ENCODE measurements around the gene BLM. TPM values are rescaled to one million over a fixed set of nuclear protein-coding genes. Genes with fewer than 3 reads are reported as not detected.

Gene BLM
- total and polyA plus RNA-seq, 5 donors = 8.1 to 45.3 (median 22.9) TPM

- intact Hi-C loops (cut with DNase I) = no loop called here
- ATAC-seq (no peak), DNase-seq (no peak)
- Histone ChIP-seq H3K4me3 (ENCODE audit: low read length) (no peak overlapping the region), H3K9me3 (ENCODE audit: control insufficient read depth, low read length) (no peaks in the 10 kb centered on the region), H3K27ac (ENCODE audit: low read length) (no peak overlapping the region), H3K4me1 (ENCODE audit: control insufficient read depth, insufficient read depth, low read length) (no peaks in the 10 kb centered on the region), H3K27me3 (ENCODE audit: control insufficient read depth, insufficient read depth) (no peaks in the 10 kb centered on the region)
- 79% methylated on average over 9 of the region's 9 CpGs for whole genome bisulfite sequencing
Observed at GRCh38 chr15:90855139-90855538, 138.0 kb downstream of the BLM start.

GRCh38 chr15:90857337-90857736 lies 140.2 kb downstream of the BLM start:
- intact Hi-C loops (cut with DNase I) = no loop called here
- Histone ChIP-seq H3K4me3 (ENCODE audit: low read length) (no peak overlapping the region), H3K27me3 (ENCODE audit: control insufficient read depth, insufficient read depth) (no peaks in the 10 kb centered on the region), H3K9me3 (ENCODE audit: control insufficient read depth, low read length) (no peaks in the 10 kb centered on the region), H3K4me1 (ENCODE audit: control insufficient read depth, insufficient read depth, low read length) (no peaks in the 10 kb centered on the region), H3K27ac (ENCODE audit: low read length) (no peak overlapping the region)
- WGBS = 93% methylated on average over 8 of the region's 8 CpGs
- ATAC-seq (peak in 1 of 2 donors; percentile 60), DNase-seq (peak in 1 of 3 donors; percentile 6)

GRCh38 chr15:90857883-90858443 lies 140.8 kb downstream of the BLM start:
- ATAC-seq (no peak), DNase-seq (peak in 1 of 3 donors; percentile 14)
- H3K27me3 ChIP-seq (ENCODE audit: control insufficient read depth, insufficient read depth) = no peaks in the 10 kb centered on the region
- WGBS = 90% methylated on average over 8 of the region's 8 CpGs
- H3K9me3 ChIP-seq (ENCODE audit: control insufficient read depth, low read length) = no peaks in the 10 kb centered on the region
- no peak overlapping the region for H3K27ac ChIP-seq (ENCODE audit: low read length)
- H3K4me3 ChIP-seq (ENCODE audit: low read length) = no peak overlapping the region
- intact Hi-C loops (cut with DNase I) = no loop called here
- no peaks in the 10 kb centered on the region for H3K4me1 ChIP-seq (ENCODE audit: control insufficient read depth, insufficient read depth, low read length)

DNA sequence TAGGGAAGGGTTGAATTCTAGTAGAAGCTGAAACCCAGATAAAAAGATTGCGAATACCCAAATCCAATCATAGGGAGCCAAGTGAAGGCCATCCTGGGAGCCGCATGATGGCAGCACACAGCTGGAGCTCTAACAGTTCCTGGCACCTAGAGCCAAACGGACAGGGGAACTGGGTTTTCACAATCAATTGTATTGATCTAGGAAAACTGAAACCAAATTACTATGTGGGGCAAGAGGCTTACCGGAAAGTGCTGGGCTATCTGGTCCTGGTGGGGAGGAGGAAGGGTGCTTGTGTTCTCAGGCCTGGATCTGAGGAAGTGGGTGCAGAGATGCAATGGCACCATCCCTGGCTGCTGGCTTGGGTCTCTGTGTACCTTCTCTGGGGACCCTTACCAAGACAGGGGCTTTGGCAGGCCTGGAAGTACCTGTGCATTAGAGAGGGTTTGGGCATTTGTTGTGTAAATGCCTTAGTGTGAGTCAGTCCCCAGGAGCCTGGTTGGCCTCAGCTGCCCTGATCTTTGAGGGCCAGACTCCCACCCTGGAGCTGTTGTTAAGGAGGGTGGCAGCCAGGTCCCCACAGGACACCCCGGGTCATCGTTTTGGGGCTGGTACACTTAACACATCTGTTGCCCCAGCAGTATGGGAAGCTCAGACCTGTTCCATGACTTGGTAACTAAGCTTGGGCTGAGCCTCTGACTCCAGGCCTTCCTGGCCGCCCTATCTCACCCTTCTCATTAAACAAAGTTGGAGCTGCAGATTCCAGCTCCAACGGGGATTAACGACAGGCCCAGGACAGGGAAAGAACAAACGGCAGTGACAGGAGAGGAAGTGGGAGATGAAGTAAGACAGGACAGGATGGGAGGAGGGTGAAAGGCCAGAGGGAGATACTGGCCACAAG lies 142.3 kb downstream of the BLM start:
- H3K9me3 ChIP-seq (ENCODE audit: control insufficient read depth, low read length) = no peaks in the 10 kb centered on the region
- WGBS = 47% methylated on average over 10 of the region's 10 CpGs
- DNase-seq (peak in 1 of 3 donors; percentile 27), ATAC-seq (peak in 1 of 2 donors; percentile 19)
- intact Hi-C loops (cut with DNase I) = no loop called here
- no peak overlapping the region for H3K27ac ChIP-seq (ENCODE audit: low read length)
- H3K4me1 ChIP-seq (ENCODE audit: control insufficient read depth, insufficient read depth, low read length) = no peaks in the 10 kb centered on the region
- no peaks in the 10 kb centered on the region for H3K27me3 ChIP-seq (ENCODE audit: control insufficient read depth, insufficient read depth)
- H3K4me3 ChIP-seq (ENCODE audit: low read length) = no peak overlapping the region

- Histone ChIP-seq H3K27ac (ENCODE audit: low read length) (no peak overlapping the region), H3K4me1 (ENCODE audit: control insufficient read depth, insufficient read depth, low read length) (no peaks in the 10 kb centered on the region), H3K27me3 (ENCODE audit: control insufficient read depth, insufficient read depth) (no peaks in the 10 kb centered on the region), H3K4me3 (ENCODE audit: low read length) (no peak overlapping the region), H3K9me3 (ENCODE audit: control insufficient read depth, low read length) (no peaks in the 10 kb centered on the region)
- ATAC-seq (no peak), DNase-seq (peak in 1 of 3 donors; percentile 12)
- WGBS = 83% methylated on average over 7 of the region's 7 CpGs
- intact Hi-C loops (cut with DNase I) = no loop called here
Observed at GRCh38 chr15:90860450-90860849, 143.3 kb downstream of the BLM start.

GRCh38 chr15:90860942-90861675 lies 144.0 kb downstream of the BLM start:
- no peak overlapping the region for H3K27ac ChIP-seq (ENCODE audit: low read length)
- intact Hi-C loops (cut with DNase I) = no loop called here
- ATAC-seq = no peak
- peak in 1 of 3 donors; percentile 7 for DNase-seq
- H3K4me3 ChIP-seq (ENCODE audit: low read length) = no peak overlapping the region
- no peaks in the 10 kb centered on the region for H3K4me1 ChIP-seq (ENCODE audit: control insufficient read depth, insufficient read depth, low read length)
- no peaks in the 10 kb centered on the region for H3K27me3 ChIP-seq (ENCODE audit: control insufficient read depth, insufficient read depth)
- no peaks in the 10 kb centered on the region for H3K9me3 ChIP-seq (ENCODE audit: control insufficient read depth, low read length)
- 94% methylated on average over 14 of the region's 14 CpGs for WGBS

GRCh38 chr15:90862487-90862886 lies 145.3 kb downstream of the BLM start:
- Histone ChIP-seq H3K9me3 (ENCODE audit: control insufficient read depth, low read length) (no peaks in the 10 kb centered on the region), H3K27ac (ENCODE audit: low read length) (no peak overlapping the region), H3K27me3 (ENCODE audit: control insufficient read depth, insufficient read depth) (no peaks in the 10 kb centered on the region), H3K4me1 (ENCODE audit: control insufficient read depth, insufficient read depth, low read length) (no peaks in the 10 kb centered on the region), H3K4me3 (ENCODE audit: low read length) (no peak overlapping the region)
- intact Hi-C loops (cut with DNase I) = no loop called here
- ATAC-seq (no peak), DNase-seq (no peak)
- WGBS = 90% methylated on average over 6 of the region's 6 CpGs

DNA sequence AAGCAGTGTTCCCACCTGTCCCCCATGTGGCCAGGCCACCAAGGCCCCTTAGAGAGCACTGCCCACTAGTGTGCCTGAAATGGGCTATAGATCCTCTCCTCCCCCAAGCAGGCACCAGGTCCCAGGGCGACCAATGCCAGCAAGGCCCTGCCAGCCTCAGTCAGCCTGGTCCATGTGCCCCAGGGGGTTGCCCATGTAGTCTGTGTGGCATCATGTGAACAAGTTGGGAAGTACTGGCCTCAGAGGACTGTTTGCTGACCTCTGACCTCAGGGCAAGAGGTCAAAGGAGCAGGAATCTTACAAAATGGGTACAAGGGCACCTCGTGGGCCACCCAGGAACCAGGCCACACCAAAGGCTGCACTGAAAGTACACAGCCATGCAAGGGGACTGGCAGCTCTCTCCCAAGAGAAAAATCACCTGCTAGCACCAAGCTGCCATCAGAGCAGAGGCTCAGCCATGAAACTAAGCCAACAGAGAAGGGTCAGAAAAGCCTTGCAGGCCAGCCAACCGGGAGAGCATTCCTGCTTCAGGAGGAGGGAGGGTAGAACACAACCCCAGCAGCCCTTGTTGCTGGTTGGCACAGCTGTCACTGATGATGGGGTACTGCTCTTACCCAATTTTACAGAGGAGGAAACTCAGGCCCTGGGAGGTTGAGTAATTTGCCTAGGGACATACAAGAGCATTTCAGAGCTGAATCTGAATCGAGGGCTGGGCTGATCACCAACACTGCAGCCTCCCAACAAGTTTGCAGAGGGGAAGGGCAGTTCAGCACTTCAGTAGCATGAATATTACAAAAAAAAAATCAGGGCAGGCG lies 146.0 kb downstream of the BLM start:
- intact Hi-C loops (cut with DNase I) = no loop called here
- Histone ChIP-seq H3K27me3 (ENCODE audit: control insufficient read depth, insufficient read depth) (no peaks in the 10 kb centered on the region), H3K4me3 (ENCODE audit: low read length) (no peak overlapping the region), H3K27ac (ENCODE audit: low read length) (peak overlapping the region; percentile 3), H3K4me1 (ENCODE audit: control insufficient read depth, insufficient read depth, low read length) (peaks cover 2% of the 10 kb centered on the region), H3K9me3 (ENCODE audit: control insufficient read depth, low read length) (no peaks in the 10 kb centered on the region)
- WGBS = 67% methylated on average over 5 of the region's 5 CpGs
- ATAC-seq (peak; percentile 48 to 57), DNase-seq (peak in 2 of 3 donors; percentile 51 to 62)

- Histone ChIP-seq H3K27me3 (ENCODE audit: control insufficient read depth, insufficient read depth) (no peaks in the 10 kb centered on the region), H3K4me1 (ENCODE audit: control insufficient read depth, insufficient read depth, low read length) (peaks cover 6% of the 10 kb centered on the region), H3K27ac (ENCODE audit: low read length) (no peak overlapping the region), H3K4me3 (ENCODE audit: low read length) (no peak overlapping the region), H3K9me3 (ENCODE audit: control insufficient read depth, low read length) (no peaks in the 10 kb centered on the region)
- DNase-seq (no peak), ATAC-seq (no peak)
- WGBS = 92% methylated on average over 4 of the region's 4 CpGs
- intact Hi-C loops (cut with DNase I) = no loop called here
Observed at GRCh38 chr15:90863987-90864386, 146.8 kb downstream of the BLM start.

- H3K4me1 ChIP-seq (ENCODE audit: control insufficient read depth, insufficient read depth, low read length) = peaks cover 11% of the 10 kb centered on the region
Observed at GRCh38 chr15:90864507-90864906, 147.4 kb downstream of the BLM start.

More at GRCh38 chr15:90864507-90864906, 147.4 kb downstream of the BLM start:
- Histone ChIP-seq H3K4me3 (ENCODE audit: low read length) (no peak overlapping the region), H3K9me3 (ENCODE audit: control insufficient read depth, low read length) (no peaks in the 10 kb centered on the region), H3K27me3 (ENCODE audit: control insufficient read depth, insufficient read depth) (no peaks in the 10 kb centered on the region), H3K27ac (ENCODE audit: low read length) (no peak overlapping the region)
- ATAC-seq = no peak
- DNase-seq = peak in 1 of 3 donors; percentile 40
- WGBS = 94% methylated on average over 10 of the region's 10 CpGs
- intact Hi-C loops (cut with DNase I) = no loop called here

Data from right cardiac atrium (tissue), 5 donors.